ENCODE measurements around the gene ASPSCR1. TPM values are rescaled to one million over a fixed set of nuclear protein-coding genes. Genes with fewer than 3 reads are reported as not detected.

The ASPSCR1 gene
- total and polyA plus RNA-seq, 10 donors: 20.2 to 58.8 (median 33.5) TPM

DNA sequence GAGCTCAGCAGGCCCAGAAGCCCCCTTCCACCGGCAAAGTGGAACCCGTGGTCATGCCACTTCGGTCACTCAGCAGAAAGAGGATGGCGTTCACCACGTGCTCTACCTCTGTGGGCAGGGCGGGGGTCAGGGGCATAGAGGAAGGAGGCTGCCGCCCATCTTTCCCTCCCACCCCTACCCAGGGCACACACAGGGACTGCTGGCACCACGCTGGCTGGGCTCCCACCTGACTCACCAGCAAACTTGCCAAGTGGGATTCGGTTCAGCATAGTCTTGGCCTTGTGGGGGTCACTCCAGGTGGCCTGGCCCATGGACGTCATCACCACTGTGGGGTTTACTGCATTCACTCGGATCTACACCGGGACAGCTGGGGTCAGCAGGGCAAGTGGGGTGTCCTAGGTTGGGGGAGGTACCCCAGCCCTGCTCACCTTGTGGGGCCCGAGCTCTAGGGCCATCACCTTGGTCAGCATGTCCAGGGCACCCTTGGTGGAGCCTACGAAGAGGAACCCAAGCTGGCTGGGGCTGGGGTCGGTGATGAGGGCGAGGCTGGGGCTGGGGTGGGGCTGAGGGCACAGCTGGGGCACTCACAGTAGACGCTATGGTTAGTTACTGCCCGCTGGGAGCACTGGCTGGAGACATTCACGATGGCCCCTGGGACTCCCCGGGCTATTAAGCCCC, 58.7 kb downstream of the ASPSCR1 start:
- TF ChIP-seq POLR2A (IDR thresholded peaks at IDR 0.05) (no peak), POLR2AphosphoS5 (IDR thresholded peaks at IDR 0.05) (no peak)
- TF ChIP-seq, protein P1, sequence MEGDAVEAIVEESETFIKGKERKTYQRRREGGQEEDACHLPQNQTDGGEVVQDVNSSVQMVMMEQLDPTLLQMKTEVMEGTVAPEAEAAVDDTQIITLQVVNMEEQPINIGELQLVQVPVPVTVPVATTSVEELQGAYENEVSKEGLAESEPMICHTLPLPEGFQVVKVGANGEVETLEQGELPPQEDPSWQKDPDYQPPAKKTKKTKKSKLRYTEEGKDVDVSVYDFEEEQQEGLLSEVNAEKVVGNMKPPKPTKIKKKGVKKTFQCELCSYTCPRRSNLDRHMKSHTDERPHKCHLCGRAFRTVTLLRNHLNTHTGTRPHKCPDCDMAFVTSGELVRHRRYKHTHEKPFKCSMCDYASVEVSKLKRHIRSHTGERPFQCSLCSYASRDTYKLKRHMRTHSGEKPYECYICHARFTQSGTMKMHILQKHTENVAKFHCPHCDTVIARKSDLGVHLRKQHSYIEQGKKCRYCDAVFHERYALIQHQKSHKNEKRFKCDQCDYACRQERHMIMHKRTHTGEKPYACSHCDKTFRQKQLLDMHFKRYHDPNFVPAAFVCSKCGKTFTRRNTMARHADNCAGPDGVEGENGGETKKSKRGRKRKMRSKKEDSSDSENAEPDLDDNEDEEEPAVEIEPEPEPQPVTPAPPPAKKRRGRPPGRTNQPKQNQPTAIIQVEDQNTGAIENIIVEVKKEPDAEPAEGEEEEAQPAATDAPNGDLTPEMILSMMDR (IDR thresholded peaks at IDR 0.05 in 8 of 11, conservative IDR thresholded peaks at IDR 0.05 in 3 of 11): no peak
- Histone ChIP-seq H3K9me3 (no peaks in the 10 kb centered on the region), H3K27me3 (replicated peaks in 1 of 7) (peaks cover 0 to 13% (median 7%) of the 10 kb centered on the region in 7 donors), H3K4me1 (peaks cover 6 to 53% (median 31%) of the 10 kb centered on the region in 6 donors), H3K27ac (peak overlapping the region in 4 of 8 donors; percentile 95 to 97 (median 96)), H3K36me3 (peaks cover 0 to 12% (median 0%) of the 10 kb centered on the region in 6 donors), H3K4me3 (peak overlapping the region in 5 of 8 donors; percentile 59 to 81 (median 60))
- no peak for DNase-seq
- intact Hi-C loops (cut with DNase I; ENCODE audit: low total_unique reads): no loop called here
- 86 to 94% (median 91%) methylated on average over 8 to 20 of the region's 20 CpGs for WGBS, 5 donors

DNA sequence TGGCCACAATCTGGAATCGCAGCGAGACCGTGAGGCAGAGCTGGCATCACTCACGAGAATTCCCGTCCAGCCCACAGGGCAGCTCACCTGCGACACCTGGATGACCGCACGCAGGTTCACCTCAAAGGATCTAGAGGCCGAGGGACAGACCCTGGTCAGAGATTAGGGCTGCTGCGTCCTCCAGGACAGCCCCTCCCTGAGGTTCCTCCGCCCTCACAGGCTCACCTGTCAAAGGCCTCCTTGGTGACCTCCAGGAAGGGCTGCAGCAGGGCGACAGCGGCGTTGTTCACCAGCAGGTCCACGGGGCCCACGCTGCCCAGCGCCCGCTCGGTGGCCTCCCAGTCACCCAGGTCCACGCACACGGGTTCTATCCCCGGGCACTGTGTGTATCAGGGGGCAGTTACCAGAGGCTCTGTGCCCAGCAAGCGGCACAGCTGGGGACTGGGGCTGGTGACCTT, 59.2 kb downstream of the ASPSCR1 start:
- Histone ChIP-seq H3K27ac (peak overlapping the region; percentile 77 to 98 (median 96)), H3K36me3 (peaks cover 0 to 12% (median 0%) of the 10 kb centered on the region in 6 donors), H3K9me3 (no peaks in the 10 kb centered on the region), H3K4me1 (peaks cover 6 to 51% (median 30%) of the 10 kb centered on the region in 6 donors), H3K27me3 (replicated peaks in 1 of 7) (peaks cover 0 to 11% (median 7%) of the 10 kb centered on the region in 7 donors), H3K4me3 (peak overlapping the region; percentile 53 to 81 (median 63))
- intact Hi-C loops (cut with DNase I; ENCODE audit: low total_unique reads): no loop called here
- TF ChIP-seq, protein P1 (IDR thresholded peaks at IDR 0.05 in 8 of 11, conservative IDR thresholded peaks at IDR 0.05 in 3 of 11): no peak
- TF ChIP-seq POLR2A (IDR thresholded peaks at IDR 0.05): no peak
- TF ChIP-seq POLR2AphosphoS5 (IDR thresholded peaks at IDR 0.05): no peak
- no peak for DNase-seq
- WGBS, 5 donors: 47 to 88% (median 49%) methylated on average over 5 to 23 of the region's 23 CpGs

DNA sequence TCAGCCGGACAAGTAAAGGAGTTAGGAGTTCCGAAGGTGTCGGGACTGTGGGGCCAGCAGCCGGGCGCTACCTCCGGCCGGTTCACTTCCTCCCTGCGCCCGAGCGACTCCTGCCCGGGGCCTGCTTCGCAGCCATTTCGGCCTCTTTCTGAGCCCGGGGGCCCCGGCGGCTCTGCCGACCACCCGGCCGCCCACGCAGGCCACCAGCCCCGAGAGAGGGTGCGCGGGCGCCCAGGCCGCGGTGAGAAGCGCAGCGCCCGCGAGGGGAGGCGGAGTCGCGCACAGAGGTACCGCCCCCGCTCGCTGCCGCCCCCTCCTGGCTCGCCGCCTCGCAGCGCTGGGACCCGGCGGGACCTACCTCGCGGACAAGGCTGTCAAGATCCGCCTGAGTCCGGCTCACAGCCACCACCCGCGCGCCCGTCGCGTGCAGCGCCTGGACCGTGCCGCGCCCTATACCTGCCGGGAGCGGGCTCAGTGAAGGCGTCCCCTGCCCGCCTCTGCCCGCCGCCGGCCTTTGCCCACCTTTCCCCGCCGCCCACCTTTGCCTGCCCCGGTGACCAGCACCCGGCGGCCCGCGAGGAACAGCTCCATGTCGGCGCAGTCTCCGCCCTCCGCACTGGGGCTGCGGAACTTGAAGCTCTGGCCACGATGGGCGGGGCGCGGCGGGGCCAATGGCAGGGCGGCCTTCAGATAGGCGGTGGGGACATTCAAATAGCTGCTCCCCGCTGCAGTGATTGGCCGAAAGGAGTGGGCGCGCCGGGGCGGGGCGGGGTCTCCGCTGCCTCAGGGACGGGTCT, 59.9 kb downstream of the ASPSCR1 start, which contains the start of gene DCXR:
Gene DCXR, minus strand, starts transcription at position 606 of the 797 bp plus-strand sequence. Its CDS starts 15 bp downstream, at position 591.
- Histone ChIP-seq H3K27me3 (replicated peaks in 1 of 7) (peaks cover 0 to 5% (median 2%) of the 10 kb centered on the region in 7 donors), H3K27ac (peak within 1 kb of the TSS; percentile 77 to 98 (median 96)), H3K4me3 (peak within 1 kb of the TSS; percentile 53 to 81 (median 63)), H3K9me3 (no peaks in the 10 kb centered on the region), H3K4me1 (peaks cover 6 to 46% (median 24%) of the 10 kb centered on the region in 6 donors), H3K36me3 (peaks cover 0 to 12% (median 0%) of the 10 kb centered on the region in 6 donors)
- 0 to 1% (median 0%) methylated on average over 21 to 92 of the region's 92 CpGs for WGBS, 5 donors
- peak; percentile 99 for DNase-seq
- TF ChIP-seq POLR2AphosphoS5 (IDR thresholded peaks at IDR 0.05): peak; percentile 99
- TF ChIP-seq, protein P1 (IDR thresholded peaks at IDR 0.05 in 8 of 11, conservative IDR thresholded peaks at IDR 0.05 in 3 of 11): peak; percentile 59 to 98 (median 90)
- peak in 2 of 3 donors; percentile 86 to 96 for TF ChIP-seq POLR2A (IDR thresholded peaks at IDR 0.05)
- intact Hi-C loops (cut with DNase I; ENCODE audit: low total_unique reads): no loop called here

All from spleen (tissue), 11 donors.